Brain microvascular endothelial cell (primary cell): ENCODE results near the gene AUTS2.

Experiments used
- DNase-seq: peaks from one replicate; pipeline ENCODE4 v3.0.0-alpha.2; 2020
- H3K27ac ChIP-seq: fragments of 250-450 bp; sonication (Bioruptor Pico); 2 replicates; pipeline ENCODE4 v1.5.1; 2020; ENCODE audit warnings: mild to moderate bottlenecking, moderate library complexity
- H3K27me3 ChIP-seq: fragments of 250-450 bp; sonication (Bioruptor Pico); replicated peaks from 2 replicates; pipeline ENCODE4 v1.5.1; 2020; ENCODE audit warnings: mild to moderate bottlenecking
- H3K36me3 ChIP-seq: fragments of 250-450 bp; sonication (Bioruptor Pico); replicated peaks from 2 replicates; pipeline ENCODE4 v1.5.1; 2020; ENCODE audit warnings: mild to moderate bottlenecking
- H3K4me3 ChIP-seq: 2 replicates; pipeline ENCODE4 v1.5.1; 2011; ENCODE audit warnings: low read depth, mild to moderate bottlenecking, control low read depth, low read length, moderate library complexity
- in situ Hi-C: cut with HindIII; loops from 2 replicates; pipeline ENCODE4 v1.10.0; 2017; ENCODE audit warnings: low sequenced_read_pairs, low pct_ligation_motif_present
- TF ChIP-seq, protein P1 (sequence below): IDR thresholded peaks from 2 replicates; pipeline ENCODE4 v1.5.1; 2011; ENCODE audit warnings: low read depth, mild to moderate bottlenecking, moderate library complexity, low read length, control low read depth, inconsistent platforms; ENCODE audit errors: missing control alignments

Gene AUTS2

DNA sequence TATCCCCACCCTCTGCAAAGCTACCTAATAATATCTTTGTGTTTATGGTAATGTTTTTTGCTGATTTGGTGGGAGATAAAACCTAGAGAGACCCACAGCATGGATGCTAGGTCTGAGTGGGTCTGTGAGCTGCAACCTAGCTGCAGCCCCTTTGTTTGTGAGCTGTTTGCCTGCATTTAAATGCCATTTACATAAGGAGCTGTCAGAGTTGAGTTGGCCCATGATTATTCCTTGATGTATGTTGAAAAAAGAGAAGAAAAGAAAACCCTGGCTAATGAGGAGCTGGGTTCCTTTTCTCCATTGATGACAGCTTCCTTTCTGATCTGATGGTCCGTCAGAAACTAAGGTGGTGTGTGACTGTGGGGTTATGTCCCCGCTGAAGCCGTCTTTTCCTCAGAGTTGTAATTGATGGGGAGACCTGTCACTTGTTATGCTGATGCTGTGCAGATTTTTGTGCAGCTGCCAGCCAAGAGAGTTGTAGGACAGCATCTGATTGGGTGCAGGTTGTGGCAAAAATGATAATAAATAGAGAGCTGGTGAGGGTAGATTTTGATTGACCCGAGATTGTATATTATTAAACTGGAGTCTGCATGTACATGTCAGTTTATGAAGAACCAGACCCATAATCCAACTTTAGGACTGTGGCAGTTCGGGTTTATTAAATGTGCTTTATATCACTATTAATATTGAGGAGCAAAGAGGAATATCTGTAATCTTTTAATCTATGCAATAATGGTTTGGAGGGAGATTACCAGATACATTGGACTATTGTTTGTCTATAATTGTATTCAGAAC lies 219.8 kb downstream of the AUTS2 start:
- in situ Hi-C loops = no loop called here
- TF ChIP-seq, protein P1, sequence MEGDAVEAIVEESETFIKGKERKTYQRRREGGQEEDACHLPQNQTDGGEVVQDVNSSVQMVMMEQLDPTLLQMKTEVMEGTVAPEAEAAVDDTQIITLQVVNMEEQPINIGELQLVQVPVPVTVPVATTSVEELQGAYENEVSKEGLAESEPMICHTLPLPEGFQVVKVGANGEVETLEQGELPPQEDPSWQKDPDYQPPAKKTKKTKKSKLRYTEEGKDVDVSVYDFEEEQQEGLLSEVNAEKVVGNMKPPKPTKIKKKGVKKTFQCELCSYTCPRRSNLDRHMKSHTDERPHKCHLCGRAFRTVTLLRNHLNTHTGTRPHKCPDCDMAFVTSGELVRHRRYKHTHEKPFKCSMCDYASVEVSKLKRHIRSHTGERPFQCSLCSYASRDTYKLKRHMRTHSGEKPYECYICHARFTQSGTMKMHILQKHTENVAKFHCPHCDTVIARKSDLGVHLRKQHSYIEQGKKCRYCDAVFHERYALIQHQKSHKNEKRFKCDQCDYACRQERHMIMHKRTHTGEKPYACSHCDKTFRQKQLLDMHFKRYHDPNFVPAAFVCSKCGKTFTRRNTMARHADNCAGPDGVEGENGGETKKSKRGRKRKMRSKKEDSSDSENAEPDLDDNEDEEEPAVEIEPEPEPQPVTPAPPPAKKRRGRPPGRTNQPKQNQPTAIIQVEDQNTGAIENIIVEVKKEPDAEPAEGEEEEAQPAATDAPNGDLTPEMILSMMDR = no peak
- Histone ChIP-seq H3K27ac (no peak overlapping the region), H3K36me3 (no peaks in the 10 kb centered on the region), H3K4me3 (no peak overlapping the region), H3K27me3 (no peaks in the 10 kb centered on the region)
- no peak for DNase-seq

DNA sequence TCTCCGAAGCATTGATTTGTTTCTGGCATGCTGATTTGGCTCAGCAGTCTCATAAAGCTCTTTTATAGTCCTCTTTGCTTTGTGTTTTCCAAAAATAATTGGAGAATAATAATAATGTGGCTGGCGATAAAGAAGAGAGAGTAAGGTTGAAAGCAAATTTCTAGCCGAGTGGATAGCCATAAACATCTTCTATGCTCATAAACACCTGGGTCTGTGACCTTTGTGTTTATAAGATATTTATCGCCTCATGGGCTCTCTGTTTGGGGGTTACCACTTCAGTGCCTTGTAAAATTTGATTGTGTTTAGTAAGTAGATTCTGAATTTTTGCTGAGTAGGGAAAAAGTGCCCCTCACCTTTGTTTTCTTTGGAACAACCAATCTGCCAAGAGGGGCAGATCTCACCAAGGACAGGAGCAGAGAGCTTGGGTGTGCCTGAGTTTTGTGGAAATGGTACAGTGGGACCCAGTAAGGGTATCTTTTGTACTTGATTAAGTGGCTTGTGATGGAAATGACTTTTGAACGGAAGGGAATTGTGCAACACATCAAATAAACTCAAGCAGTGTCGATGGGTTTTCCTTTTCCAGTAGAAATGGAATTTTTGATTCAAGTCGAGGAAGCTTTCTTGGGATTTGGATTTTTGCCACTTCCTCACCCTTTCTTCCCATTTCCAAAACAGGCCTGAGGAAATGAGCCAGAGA lies 220.5 kb downstream of the AUTS2 start:
- H3K27ac ChIP-seq = no peak overlapping the region
- TF ChIP-seq, protein P1 = no peak
- no peaks in the 10 kb centered on the region for H3K36me3 ChIP-seq
- no peak overlapping the region for H3K4me3 ChIP-seq
- in situ Hi-C loops = no loop called here
- DNase-seq = no peak
- H3K27me3 ChIP-seq = no peaks in the 10 kb centered on the region

DNA sequence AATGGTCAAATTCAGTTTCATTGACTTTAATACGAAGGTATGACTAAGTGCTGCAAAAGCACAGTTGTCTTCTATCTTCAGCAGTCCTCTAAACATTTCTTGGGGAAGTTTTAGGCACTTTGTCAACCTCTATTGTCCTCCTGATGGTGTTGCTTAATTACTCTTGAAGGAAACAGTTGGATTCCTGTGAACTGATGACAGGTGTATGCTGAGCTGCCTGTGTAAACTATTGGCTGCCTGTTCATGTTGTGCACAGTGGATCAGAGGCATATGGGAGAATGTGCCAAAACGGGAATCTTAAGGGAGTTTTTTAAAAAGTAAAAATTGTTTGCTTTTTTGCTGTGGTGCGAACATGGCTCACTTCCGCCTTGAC lies 221.0 kb downstream of the AUTS2 start:
- Histone ChIP-seq H3K36me3 (no peaks in the 10 kb centered on the region), H3K27ac (no peak overlapping the region), H3K27me3 (no peaks in the 10 kb centered on the region), H3K4me3 (no peak overlapping the region)
- in situ Hi-C loops = no loop called here
- TF ChIP-seq, protein P1 = no peak
- no peak for DNase-seq

DNA sequence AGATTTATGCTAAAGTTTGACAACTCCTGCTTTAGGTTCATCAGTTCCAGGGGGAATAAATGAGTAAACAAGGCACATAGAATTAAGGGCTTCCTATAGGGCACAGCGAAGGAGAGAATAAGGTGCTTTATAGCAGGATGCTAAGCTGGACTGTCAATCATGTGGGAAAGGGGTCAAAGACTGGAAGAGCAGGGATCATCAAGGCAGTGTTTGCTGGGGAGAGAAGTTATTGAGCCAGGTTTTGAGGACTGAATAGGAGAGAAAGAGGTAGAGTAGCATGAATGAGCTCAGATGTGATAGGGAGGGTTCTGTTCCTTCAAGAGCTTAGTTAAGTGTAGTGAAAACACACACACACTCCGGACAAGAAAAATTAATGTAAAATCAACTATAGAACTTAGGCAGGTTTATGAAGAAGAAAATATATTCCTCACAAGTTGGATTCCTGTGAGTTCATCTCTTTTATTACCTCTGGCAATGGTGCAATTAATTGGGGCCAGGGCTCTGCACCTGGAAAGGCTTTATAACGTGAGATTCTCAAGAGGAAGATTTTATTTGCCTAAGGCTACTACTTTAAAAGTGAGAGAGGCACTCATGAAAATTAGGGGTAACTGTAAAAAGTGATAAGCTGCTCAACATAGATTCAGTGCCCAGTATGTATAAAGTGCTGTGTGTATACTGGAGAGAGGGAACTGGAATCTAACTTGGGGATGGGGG lies 222.4 kb downstream of the AUTS2 start:
- Histone ChIP-seq H3K36me3 (no peaks in the 10 kb centered on the region), H3K27me3 (no peaks in the 10 kb centered on the region), H3K4me3 (no peak overlapping the region), H3K27ac (no peak overlapping the region)
- TF ChIP-seq, protein P1 = no peak
- in situ Hi-C loops = no loop called here
- DNase-seq = no peak

DNA sequence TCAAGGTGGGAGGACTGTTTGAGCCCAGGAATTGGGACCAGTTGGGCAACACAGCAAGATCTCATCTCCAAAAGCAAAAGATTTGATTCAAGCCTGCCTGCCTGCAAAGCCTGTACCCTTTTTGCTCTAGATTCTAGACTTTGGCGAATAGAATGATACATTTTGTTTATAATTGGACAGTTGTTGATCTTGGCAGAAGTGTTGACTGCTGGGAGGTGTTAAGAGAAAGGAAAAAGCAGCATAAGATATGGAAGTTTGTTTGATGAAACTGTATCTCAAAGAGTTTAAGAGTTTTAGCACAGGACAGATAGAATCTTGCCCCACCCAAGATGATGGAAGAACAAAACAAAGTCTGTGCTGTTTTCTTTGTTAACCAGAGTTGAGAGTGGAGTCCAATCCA lies 224.1 kb downstream of the AUTS2 start:
- Histone ChIP-seq H3K4me3 (no peak overlapping the region), H3K27ac (no peak overlapping the region), H3K27me3 (no peaks in the 10 kb centered on the region), H3K36me3 (no peaks in the 10 kb centered on the region)
- in situ Hi-C loops = no loop called here
- DNase-seq = no peak
- TF ChIP-seq, protein P1 = no peak
